Vagina (tissue), 2 donors: ENCODE results near the gene CCDC13.

Source experiments
- CTCF ChIP-seq, 3 experiments: fragments of 450-650 bp in 2 of 3; fragments of 200-600 bp in 1 of 3; sonication (generic) in 1 of 3; IDR thresholded peaks; one replicate each; pipeline ENCODE4 v1.5.1; 2017 to 2019; ENCODE audit warnings: antibody characterized with exemption in 3 of 3, mild to moderate bottlenecking in 2 of 3, moderate library complexity in 2 of 3
- POLR2AphosphoS5 ChIP-seq, 2 donors: sonication (generic); formaldehyde crosslinking; IDR thresholded peaks; one replicate each; pipeline ENCODE4 v1.9.0; 2017; ENCODE audit warnings: antibody characterized with exemption in 2 of 2, mild to moderate bottlenecking in 2 of 2, low read depth in 1 of 2; ENCODE audit not compliant: insufficient read depth in 1 of 2

GRCh38 chr3:42745776-42746454, 27.1 kb downstream of the CCDC13 start:
- TF ChIP-seq CTCF (IDR thresholded peaks at IDR 0.05) (no peak), POLR2AphosphoS5 (IDR thresholded peaks at IDR 0.05; ENCODE audit: insufficient read depth in 1 of 2, low read depth in 1 of 2) (no peak)
